PC-3 (cell line): Measurements from ENCODE around the gene NSUN3.

Experiments
- EZH2 ChIP-seq: fragments of 300-600 bp; sonication (generic); IDR thresholded peaks from one replicate; pipeline ENCODE4 v1.6.1; 2017; ENCODE audit warnings: antibody characterized with exemption, mild to moderate bottlenecking, low read length; ENCODE audit not compliant: unreplicated experiment
- TF ChIP-seq, protein P1 (sequence below): fragments of 300-600 bp; sonication (generic); conservative IDR thresholded peaks from 2 replicates; pipeline ENCODE4 v1.5.1; 2017; ENCODE audit warnings: antibody characterized with exemption, low read depth, mild to moderate bottlenecking, low read length

DNA sequence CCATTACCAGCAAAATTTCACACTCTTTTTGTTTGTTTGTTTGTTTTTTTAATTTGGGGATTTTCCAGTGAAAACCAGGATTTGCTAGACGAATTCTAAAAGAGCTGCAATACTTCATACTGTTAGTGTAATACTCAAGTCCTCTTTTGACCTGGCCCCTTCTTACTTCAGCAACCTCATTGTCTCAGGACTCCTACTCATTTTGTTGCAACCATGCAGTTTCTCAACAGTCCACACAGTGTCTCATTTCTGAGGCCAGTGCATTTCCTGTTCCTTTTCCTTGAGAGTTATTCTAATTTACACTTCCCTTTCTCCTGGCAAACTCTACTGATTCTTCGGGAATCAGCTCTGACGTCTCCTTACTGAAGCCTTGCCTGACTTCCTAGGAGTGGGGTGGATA is 35.6 kb downstream of the NSUN3 start:
- TF ChIP-seq, protein P1, sequence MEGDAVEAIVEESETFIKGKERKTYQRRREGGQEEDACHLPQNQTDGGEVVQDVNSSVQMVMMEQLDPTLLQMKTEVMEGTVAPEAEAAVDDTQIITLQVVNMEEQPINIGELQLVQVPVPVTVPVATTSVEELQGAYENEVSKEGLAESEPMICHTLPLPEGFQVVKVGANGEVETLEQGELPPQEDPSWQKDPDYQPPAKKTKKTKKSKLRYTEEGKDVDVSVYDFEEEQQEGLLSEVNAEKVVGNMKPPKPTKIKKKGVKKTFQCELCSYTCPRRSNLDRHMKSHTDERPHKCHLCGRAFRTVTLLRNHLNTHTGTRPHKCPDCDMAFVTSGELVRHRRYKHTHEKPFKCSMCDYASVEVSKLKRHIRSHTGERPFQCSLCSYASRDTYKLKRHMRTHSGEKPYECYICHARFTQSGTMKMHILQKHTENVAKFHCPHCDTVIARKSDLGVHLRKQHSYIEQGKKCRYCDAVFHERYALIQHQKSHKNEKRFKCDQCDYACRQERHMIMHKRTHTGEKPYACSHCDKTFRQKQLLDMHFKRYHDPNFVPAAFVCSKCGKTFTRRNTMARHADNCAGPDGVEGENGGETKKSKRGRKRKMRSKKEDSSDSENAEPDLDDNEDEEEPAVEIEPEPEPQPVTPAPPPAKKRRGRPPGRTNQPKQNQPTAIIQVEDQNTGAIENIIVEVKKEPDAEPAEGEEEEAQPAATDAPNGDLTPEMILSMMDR, result no peak
- no peak for TF ChIP-seq EZH2
